ENCODE data around the gene USO1.
"Not testable (repeated sequence)": the region's sequence is repeated elsewhere in the genome, so short reads cannot be mapped to it uniquely, and the experiment has no call there.

USO1 gene

GRCh38 chr4:75724066-75724866, at the start of gene USO1:
Gene USO1, plus strand, starts transcription at chr4:75724577. Its CDS starts 243 bp downstream, at chr4:75724820.
- DNase-seq (ENCODE audit: low read depth), result peak; percentile 99

- no peak for DNase-seq (ENCODE audit: low read depth)
These were observed 49.3 kb upstream of the USO1 start for GRCh38 chr4:75675004-75675531.

GRCh38 chr4:75678473-75678872, 45.9 kb upstream of the USO1 start:
- no peak for DNase-seq (ENCODE audit: low read depth)

GRCh38 chr4:75678965-75679364, 45.4 kb upstream of the USO1 start:
- DNase-seq (ENCODE audit: low read depth), result peak; percentile 25

- DNase-seq (ENCODE audit: low read depth), result no peak
These were observed 44.4 kb upstream of the USO1 start for GRCh38 chr4:75679876-75680575.

- DNase-seq (ENCODE audit: low read depth), result no peak
These were observed 40.8 kb upstream of the USO1 start for GRCh38 chr4:75683482-75684155.

- no peak for DNase-seq (ENCODE audit: low read depth)
These were observed 38.7 kb upstream of the USO1 start for GRCh38 chr4:75685546-75686189.

- no peak for DNase-seq (ENCODE audit: low read depth)
These were observed 38.0 kb upstream of the USO1 start for GRCh38 chr4:75686346-75686745.

GRCh38 chr4:75687125-75687524, 37.3 kb upstream of the USO1 start:
- DNase-seq (ENCODE audit: low read depth), result not testable (repeated sequence)

- not testable (repeated sequence) for DNase-seq (ENCODE audit: low read depth)
These were observed 32.3 kb upstream of the USO1 start for GRCh38 chr4:75692066-75692465.

GRCh38 chr4:75696071-75696470, 28.3 kb upstream of the USO1 start:
- DNase-seq (ENCODE audit: low read depth), result no peak

GRCh38 chr4:75696581-75696980, 27.8 kb upstream of the USO1 start:
- no peak for DNase-seq (ENCODE audit: low read depth)

GRCh38 chr4:75698162-75698962, 26.0 kb upstream of the USO1 start:
- no peak for DNase-seq (ENCODE audit: low read depth)

GRCh38 chr4:75698963-75699228, 25.5 kb upstream of the USO1 start:
- no peak for DNase-seq (ENCODE audit: low read depth)

GRCh38 chr4:75699299-75699698, 25.1 kb upstream of the USO1 start:
- DNase-seq (ENCODE audit: low read depth), result no peak

GRCh38 chr4:75702919-75703411, 21.4 kb upstream of the USO1 start:
- no peak for DNase-seq (ENCODE audit: low read depth)

GRCh38 chr4:75705198-75705977, 19.0 kb upstream of the USO1 start:
- DNase-seq (ENCODE audit: low read depth), result no peak

GRCh38 chr4:75708218-75708691, 16.1 kb upstream of the USO1 start:
- DNase-seq (ENCODE audit: low read depth), result no peak

- DNase-seq (ENCODE audit: low read depth), result no peak
These were observed 14.1 kb upstream of the USO1 start for GRCh38 chr4:75710246-75710645.

GRCh38 chr4:75714011-75714410, 10.4 kb upstream of the USO1 start:
- DNase-seq (ENCODE audit: low read depth), result no peak
